NCI-H345 treated with DMSO at 0.1 percent for 48 hours (cell line): Measurements from ENCODE around the gene PTBP1.

Experiments
- DNase-seq: peaks from one replicate; lab custom pipeline; 2025; ENCODE audit not compliant: unreplicated experiment; lab: John Stamatoyannopoulos, UW

The PTBP1 gene

GRCh38 chr19:772063-772462, 25.2 kb upstream of the PTBP1 start:
- DNase-seq: no peak

- no peak for DNase-seq
These were observed 24.4 kb upstream of the PTBP1 start for GRCh38 chr19:772730-773436.

GRCh38 chr19:776549-776948, 20.7 kb upstream of the PTBP1 start:
- DNase-seq: no peak

GRCh38 chr19:778910-779653, 18.2 kb upstream of the PTBP1 start:
- no peak for DNase-seq

GRCh38 chr19:780935-781334, 16.3 kb upstream of the PTBP1 start:
- no peak for DNase-seq

GRCh38 chr19:781800-782184, 15.5 kb upstream of the PTBP1 start:
- no peak for DNase-seq

- DNase-seq: no peak
These were observed 14.9 kb upstream of the PTBP1 start for GRCh38 chr19:782185-782877.

- no peak for DNase-seq
These were observed 14.2 kb upstream of the PTBP1 start for GRCh38 chr19:782878-783668.

GRCh38 chr19:784541-784940, 12.7 kb upstream of the PTBP1 start:
- DNase-seq: no peak

GRCh38 chr19:787536-787935, 9.7 kb upstream of the PTBP1 start:
- no peak for DNase-seq

GRCh38 chr19:788686-788982, 8.6 kb upstream of the PTBP1 start:
- DNase-seq: no peak

GRCh38 chr19:788983-789700, 8.1 kb upstream of the PTBP1 start:
- DNase-seq: no peak

- DNase-seq: no peak
These were observed 7.6 kb upstream of the PTBP1 start for GRCh38 chr19:789701-790060.

GRCh38 chr19:791007-791566, 6.2 kb upstream of the PTBP1 start:
- no peak for DNase-seq

- DNase-seq: no peak
These were observed 5.5 kb upstream of the PTBP1 start for GRCh38 chr19:791567-792305.

GRCh38 chr19:792306-792885, 4.9 kb upstream of the PTBP1 start:
- no peak for DNase-seq

GRCh38 chr19:793806-794205, 3.4 kb upstream of the PTBP1 start:
- no peak for DNase-seq

GRCh38 chr19:795073-795611, 2.1 kb upstream of the PTBP1 start:
- DNase-seq: no peak
